ENCODE data around the gene ATP13A1.

ATP13A1 gene

DNA sequence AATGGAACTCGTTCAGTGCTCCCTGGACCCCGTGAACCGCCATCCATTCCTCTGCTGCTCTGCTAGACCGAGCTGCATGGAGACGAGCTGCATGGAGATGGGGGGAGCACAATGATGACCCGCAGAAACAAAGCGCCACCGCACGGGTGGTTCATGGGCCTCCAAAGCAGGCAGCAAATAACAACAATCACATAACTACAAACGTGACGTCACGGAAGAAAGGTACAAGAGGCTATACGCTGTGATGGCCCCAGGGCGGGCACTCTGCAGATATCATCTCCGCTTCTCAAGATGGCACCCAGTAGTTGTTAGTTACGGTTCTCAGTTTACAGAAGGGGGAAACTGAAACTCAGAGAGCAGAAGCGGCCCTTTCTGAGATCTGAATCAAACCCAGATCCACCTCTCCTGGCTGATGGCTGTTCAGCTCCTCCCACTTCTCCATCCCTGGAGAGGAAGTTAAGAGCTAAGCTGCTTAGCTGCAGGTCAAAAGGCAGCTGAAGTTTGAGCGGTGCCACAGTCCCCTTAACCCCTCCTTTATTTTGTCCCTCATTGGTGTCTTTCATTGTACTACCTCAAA lies 1.7 kb downstream of the ATP13A1 start:
- Histone ChIP-seq H3K27ac (ENCODE audit: low read length) (no peak overlapping the region), H3K27me3 (ENCODE audit: insufficient read depth, low read length) (no peaks in the 10 kb centered on the region), H3K4me1 (ENCODE audit: insufficient read depth, low read length) (peaks cover 8% of the 10 kb centered on the region; the same call in 1 of the 2 replicates), H3K4me3 (ENCODE audit: low read length) (peak overlapping the region; percentile 79), H3K9ac (ENCODE audit: low read depth, low read length) (no peak overlapping the region), H3K9me3 (ENCODE audit: insufficient read depth, low read depth, low read length) (no peaks in the 10 kb centered on the region), H3K36me3 (ENCODE audit: insufficient read depth, low read depth, low read length) (peaks cover 36% of the 10 kb centered on the region)

DNA sequence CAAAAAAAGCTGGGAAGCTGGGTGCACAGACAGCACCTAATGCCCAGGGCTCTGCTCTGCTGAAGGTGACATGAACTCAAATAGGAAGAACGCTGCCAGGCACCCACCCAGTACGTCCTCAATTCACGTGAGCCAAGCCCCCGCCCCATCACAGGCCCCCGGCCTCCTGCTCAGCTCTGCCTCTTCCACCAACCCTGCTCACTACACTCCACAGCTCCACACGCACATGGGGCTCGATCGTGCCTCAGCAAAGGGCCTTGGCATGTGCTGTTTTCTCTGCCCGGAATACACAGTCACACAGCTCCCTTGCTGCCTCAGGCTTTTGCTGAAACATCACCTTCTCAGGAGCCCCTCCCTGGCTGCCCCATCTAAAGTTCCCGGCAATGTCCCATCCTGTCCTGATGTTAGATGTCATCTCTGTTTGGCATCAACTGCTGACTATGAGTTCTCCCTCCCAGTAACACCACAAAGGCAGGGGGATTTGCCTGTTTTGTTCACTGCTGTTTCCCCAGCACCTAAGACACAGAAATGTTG lies 2.3 kb downstream of the ATP13A1 start:
- Histone ChIP-seq H3K27ac (ENCODE audit: low read length) (no peak overlapping the region), H3K4me1 (ENCODE audit: insufficient read depth, low read length) (peaks cover 8% of the 10 kb centered on the region; the same call in 1 of the 2 replicates), H3K9ac (ENCODE audit: low read depth, low read length) (no peak overlapping the region), H3K36me3 (ENCODE audit: insufficient read depth, low read depth, low read length) (peaks cover 42% of the 10 kb centered on the region), H3K4me3 (ENCODE audit: low read length) (0 out of 2 replicates have a peak overlapping the region, but pooled peaks have one; percentile 11), H3K27me3 (ENCODE audit: insufficient read depth, low read length) (no peaks in the 10 kb centered on the region), H3K9me3 (ENCODE audit: insufficient read depth, low read depth, low read length) (no peaks in the 10 kb centered on the region)

DNA sequence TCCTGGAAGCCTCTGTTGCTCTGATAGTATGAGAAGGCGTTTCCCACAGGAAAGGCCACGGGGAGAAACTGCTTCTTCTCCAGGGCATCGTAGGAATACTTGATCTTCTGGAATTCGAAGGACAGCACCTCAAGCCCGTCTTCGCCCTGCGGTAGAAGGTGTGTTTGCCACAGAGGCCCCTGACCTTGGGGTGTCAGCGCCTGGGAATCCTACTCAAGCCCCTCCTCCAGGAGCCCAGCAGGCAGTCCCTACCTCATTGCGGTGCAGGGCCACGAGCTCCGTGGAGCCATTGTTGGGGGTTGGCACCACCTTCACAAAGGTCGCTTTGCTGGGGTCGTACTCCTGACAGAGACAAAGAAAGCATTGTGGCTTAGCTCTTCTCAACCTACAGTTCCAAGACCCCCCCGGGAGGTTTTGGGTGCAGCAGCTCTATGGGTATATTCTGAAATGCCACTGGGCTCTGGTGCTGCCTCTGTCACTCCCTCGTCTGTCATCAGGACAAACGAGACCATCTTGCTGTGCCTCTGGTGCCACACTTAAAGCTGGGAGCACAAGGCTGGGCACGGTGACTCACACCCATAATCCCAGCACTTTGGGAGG lies 3.7 kb downstream of the ATP13A1 start:
- no peak overlapping the region for H3K27ac ChIP-seq (ENCODE audit: low read length)
- H3K9me3 ChIP-seq (ENCODE audit: insufficient read depth, low read depth, low read length): no peaks in the 10 kb centered on the region
- peaks cover 56% of the 10 kb centered on the region for H3K36me3 ChIP-seq (ENCODE audit: insufficient read depth, low read depth, low read length)
- no peak overlapping the region for H3K4me3 ChIP-seq (ENCODE audit: low read length)
- no peaks in the 10 kb centered on the region for H3K27me3 ChIP-seq (ENCODE audit: insufficient read depth, low read length)
- H3K9ac ChIP-seq (ENCODE audit: low read depth, low read length): no peak overlapping the region
- peaks cover 8% of the 10 kb centered on the region; the same call in 1 of the 2 replicates for H3K4me1 ChIP-seq (ENCODE audit: insufficient read depth, low read length)

DNA sequence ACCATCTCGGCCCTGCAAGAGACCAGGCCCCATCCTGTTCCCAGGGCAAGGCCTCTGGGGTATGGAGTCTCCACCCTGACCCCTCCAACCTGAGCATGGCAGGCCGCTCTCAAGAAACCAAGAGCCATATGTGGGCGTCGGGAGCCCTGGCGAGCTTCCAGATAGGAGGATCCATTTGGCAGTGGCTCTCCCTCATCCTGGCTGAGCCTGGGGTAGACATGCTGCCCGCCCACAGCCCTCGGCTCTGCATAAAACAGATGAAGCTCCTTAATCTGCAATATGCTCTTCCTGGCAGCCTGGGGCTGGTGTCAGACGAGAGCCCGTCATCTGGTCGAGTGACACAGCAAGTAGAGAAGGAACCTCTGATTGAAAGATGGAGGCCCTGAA lies 6.1 kb downstream of the ATP13A1 start:
- H3K27ac ChIP-seq (ENCODE audit: low read length): no peak overlapping the region
- H3K36me3 ChIP-seq (ENCODE audit: insufficient read depth, low read depth, low read length): peaks cover 80% of the 10 kb centered on the region
- peaks cover 5% of the 10 kb centered on the region; the same call in 1 of the 2 replicates for H3K4me1 ChIP-seq (ENCODE audit: insufficient read depth, low read length)
- no peak overlapping the region for H3K4me3 ChIP-seq (ENCODE audit: low read length)
- no peaks in the 10 kb centered on the region for H3K9me3 ChIP-seq (ENCODE audit: insufficient read depth, low read depth, low read length)
- H3K9ac ChIP-seq (ENCODE audit: low read depth, low read length): no peak overlapping the region
- no peaks in the 10 kb centered on the region for H3K27me3 ChIP-seq (ENCODE audit: insufficient read depth, low read length)

DNA sequence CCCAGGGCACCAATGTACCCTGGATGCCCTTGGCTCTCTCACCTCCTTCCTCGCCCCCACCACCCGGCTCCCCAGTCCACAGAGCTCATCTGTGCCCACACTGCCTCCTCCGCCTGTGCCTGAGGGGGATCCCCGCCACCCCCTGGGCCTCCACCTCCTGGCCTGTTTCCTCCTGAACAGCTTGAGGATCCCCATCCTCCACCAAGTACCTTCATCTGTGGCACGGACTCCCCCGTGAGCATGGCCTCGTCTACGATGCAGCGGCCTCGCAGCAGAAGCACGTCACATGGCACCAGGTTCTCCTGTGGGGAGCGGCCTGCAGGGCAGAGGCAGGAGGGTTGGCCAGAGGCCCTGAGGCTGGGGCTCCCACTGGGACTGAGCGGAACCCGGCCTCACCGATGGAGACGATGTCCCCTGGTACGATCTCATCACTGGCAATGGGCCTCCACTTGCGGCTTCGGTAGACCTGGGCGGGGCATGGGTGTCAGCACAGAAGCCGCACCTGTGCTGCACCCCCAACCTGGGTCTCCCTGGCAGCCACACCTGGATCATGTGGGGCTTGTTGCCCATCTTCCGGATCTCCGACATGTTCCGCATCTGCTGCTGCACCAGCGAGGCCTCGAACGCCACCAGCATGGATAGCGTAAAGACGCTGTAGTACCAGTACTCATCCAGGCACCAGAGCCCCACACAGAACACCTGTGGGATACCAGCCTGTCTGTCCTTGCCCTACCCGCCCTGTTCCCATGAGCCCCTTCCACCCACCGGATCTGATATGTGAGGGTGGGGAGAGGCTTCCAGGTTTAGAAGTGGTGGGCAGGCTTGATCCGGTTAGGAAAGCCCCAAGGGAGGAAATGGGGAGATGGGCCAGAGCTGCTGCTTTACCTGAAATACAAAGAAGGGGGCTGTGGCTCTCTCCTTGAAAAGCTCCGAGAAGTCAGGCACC lies 6.8 kb downstream of the ATP13A1 start:
- no peak overlapping the region for H3K4me3 ChIP-seq (ENCODE audit: low read length)
- no peaks in the 10 kb centered on the region for H3K27me3 ChIP-seq (ENCODE audit: insufficient read depth, low read length)
- H3K4me1 ChIP-seq (ENCODE audit: insufficient read depth, low read length): no peaks in the 10 kb centered on the region
- H3K9ac ChIP-seq (ENCODE audit: low read depth, low read length): no peak overlapping the region
- no peaks in the 10 kb centered on the region for H3K9me3 ChIP-seq (ENCODE audit: insufficient read depth, low read depth, low read length)
- H3K36me3 ChIP-seq (ENCODE audit: insufficient read depth, low read depth, low read length): peaks cover 86% of the 10 kb centered on the region
- no peak overlapping the region for H3K27ac ChIP-seq (ENCODE audit: low read length)

DNA sequence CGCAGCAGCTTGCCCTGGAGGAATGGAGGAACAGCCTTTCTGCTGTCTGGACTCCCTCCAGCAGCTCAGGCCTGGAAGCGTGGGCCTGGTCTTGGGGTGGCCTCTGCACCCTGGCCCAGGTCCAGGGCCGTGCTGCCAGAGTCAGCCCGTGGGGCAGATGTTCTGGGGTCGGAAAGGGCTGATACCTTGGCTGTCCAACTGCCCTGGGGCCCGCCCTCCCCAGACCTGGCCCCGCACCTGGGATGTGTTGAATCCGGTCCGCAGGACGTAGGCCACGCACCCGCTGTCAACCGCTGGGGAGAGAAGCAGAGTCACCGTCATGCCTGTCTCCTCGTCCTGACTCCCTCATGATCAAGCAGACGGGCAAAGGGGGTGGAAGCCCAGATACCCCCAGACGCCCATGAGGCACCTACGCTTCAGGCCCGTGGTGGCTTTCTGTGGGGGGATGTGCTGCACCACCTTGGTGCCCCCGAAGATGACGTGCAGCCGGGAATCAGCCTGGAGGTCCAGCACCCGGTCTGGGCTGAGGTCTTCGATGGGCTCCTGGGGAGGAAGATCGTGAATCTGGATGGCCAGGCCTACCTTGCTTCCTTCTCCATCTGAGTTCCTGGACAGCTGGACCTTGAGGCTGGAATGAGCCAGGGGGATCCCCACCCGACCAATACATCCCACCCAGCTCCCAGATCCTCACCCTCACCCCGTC lies 7.7 kb downstream of the ATP13A1 start:
- H3K9ac ChIP-seq (ENCODE audit: low read depth, low read length): no peak overlapping the region
- no peaks in the 10 kb centered on the region for H3K27me3 ChIP-seq (ENCODE audit: insufficient read depth, low read length)
- peaks cover 91% of the 10 kb centered on the region for H3K36me3 ChIP-seq (ENCODE audit: insufficient read depth, low read depth, low read length)
- no peak overlapping the region for H3K27ac ChIP-seq (ENCODE audit: low read length)
- H3K4me1 ChIP-seq (ENCODE audit: insufficient read depth, low read length): no peaks in the 10 kb centered on the region
- no peaks in the 10 kb centered on the region for H3K9me3 ChIP-seq (ENCODE audit: insufficient read depth, low read depth, low read length)
- H3K4me3 ChIP-seq (ENCODE audit: low read length): no peak overlapping the region

DNA sequence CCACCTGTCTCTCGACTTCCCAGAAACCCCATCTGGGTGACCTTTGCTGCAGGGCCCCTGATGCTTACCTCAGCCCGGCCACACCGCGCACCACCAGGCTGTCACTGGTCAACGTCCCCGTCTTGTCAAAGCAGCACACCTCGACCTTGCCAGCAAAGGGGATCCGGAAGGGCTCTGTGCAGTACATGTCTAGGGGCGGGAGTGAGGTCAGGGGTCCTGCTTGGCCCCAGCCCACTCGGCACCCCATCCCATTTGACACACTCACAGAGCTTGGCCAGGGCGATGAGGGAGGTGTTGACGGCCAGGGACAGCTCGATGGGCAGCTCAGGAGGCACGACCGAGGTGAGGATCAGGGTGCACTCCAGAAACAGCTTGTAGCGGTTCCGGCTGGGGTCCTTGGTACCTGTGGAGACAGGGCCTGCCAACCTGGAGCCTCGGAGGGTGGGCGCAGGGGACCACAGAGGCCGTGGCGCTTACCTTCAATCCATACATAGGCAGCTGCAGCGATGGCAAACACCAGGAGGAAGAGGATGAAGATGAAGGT lies 8.4 kb downstream of the ATP13A1 start:
- Histone ChIP-seq H3K4me3 (ENCODE audit: low read length) (no peak overlapping the region), H3K27me3 (ENCODE audit: insufficient read depth, low read length) (no peaks in the 10 kb centered on the region), H3K36me3 (ENCODE audit: insufficient read depth, low read depth, low read length) (peaks cover 98% of the 10 kb centered on the region), H3K9me3 (ENCODE audit: insufficient read depth, low read depth, low read length) (no peaks in the 10 kb centered on the region), H3K4me1 (ENCODE audit: insufficient read depth, low read length) (no peaks in the 10 kb centered on the region), H3K9ac (ENCODE audit: low read depth, low read length) (no peak overlapping the region), H3K27ac (ENCODE audit: low read length) (no peak overlapping the region)

DNA sequence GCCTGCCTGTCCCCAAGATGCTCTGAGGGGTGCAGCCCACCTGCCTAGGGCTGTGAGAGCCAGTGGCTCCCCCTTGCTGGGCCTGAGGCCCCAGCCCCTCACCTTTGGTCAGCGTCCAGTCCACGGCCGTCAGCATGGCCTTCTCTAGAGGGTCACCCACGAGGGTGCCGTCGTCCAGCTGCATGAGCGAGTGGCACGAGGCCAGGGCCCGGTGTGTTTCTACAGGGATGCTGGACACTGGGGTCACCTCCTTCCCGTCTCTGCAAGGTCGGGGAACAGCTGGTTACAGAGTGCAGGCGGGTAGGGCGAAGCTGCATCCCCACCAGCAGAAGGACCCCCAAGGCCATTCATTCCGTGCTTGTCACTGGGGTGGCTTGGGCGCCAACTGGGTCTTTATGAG lies 9.0 kb downstream of the ATP13A1 start:
- Histone ChIP-seq H3K27me3 (ENCODE audit: insufficient read depth, low read length) (no peaks in the 10 kb centered on the region), H3K36me3 (ENCODE audit: insufficient read depth, low read depth, low read length) (peaks cover 97% of the 10 kb centered on the region), H3K4me3 (ENCODE audit: low read length) (no peak overlapping the region), H3K9ac (ENCODE audit: low read depth, low read length) (no peak overlapping the region), H3K27ac (ENCODE audit: low read length) (no peak overlapping the region), H3K9me3 (ENCODE audit: insufficient read depth, low read depth, low read length) (no peaks in the 10 kb centered on the region), H3K4me1 (ENCODE audit: insufficient read depth, low read length) (no peaks in the 10 kb centered on the region)

DNA sequence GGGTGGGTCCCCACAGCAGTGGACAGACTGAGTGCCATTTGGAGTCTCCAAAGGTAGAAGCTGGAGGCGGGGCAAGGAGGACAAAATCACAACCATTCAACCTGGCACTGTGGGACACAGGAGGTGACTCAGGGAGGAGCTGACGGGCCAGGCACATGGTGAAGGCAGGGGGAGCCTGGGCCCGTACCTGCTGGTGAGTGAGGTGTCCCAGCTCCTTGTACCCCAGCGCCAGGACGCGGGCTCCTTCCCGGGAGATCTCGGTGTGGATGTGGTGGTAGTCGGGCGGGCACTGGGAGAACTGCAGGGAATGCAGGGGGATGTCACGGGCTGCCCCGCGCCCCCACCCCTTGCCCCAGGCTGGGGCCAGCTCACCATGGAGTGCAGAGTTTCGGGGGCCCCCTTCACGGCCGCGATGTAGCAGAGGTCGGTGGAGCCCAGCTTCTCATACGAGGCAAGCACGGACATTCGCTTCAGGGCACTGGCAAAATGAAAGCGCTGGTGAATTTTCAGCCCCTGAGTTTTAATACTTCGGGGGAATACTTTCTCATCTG lies 9.8 kb downstream of the ATP13A1 start:
- Histone ChIP-seq H3K27me3 (ENCODE audit: insufficient read depth, low read length) (no peaks in the 10 kb centered on the region), H3K36me3 (ENCODE audit: insufficient read depth, low read depth, low read length) (peaks cover 97% of the 10 kb centered on the region), H3K4me3 (ENCODE audit: low read length) (no peak overlapping the region), H3K27ac (ENCODE audit: low read length) (no peak overlapping the region), H3K4me1 (ENCODE audit: insufficient read depth, low read length) (no peaks in the 10 kb centered on the region), H3K9me3 (ENCODE audit: insufficient read depth, low read depth, low read length) (no peaks in the 10 kb centered on the region), H3K9ac (ENCODE audit: low read depth, low read length) (no peak overlapping the region)

DNA sequence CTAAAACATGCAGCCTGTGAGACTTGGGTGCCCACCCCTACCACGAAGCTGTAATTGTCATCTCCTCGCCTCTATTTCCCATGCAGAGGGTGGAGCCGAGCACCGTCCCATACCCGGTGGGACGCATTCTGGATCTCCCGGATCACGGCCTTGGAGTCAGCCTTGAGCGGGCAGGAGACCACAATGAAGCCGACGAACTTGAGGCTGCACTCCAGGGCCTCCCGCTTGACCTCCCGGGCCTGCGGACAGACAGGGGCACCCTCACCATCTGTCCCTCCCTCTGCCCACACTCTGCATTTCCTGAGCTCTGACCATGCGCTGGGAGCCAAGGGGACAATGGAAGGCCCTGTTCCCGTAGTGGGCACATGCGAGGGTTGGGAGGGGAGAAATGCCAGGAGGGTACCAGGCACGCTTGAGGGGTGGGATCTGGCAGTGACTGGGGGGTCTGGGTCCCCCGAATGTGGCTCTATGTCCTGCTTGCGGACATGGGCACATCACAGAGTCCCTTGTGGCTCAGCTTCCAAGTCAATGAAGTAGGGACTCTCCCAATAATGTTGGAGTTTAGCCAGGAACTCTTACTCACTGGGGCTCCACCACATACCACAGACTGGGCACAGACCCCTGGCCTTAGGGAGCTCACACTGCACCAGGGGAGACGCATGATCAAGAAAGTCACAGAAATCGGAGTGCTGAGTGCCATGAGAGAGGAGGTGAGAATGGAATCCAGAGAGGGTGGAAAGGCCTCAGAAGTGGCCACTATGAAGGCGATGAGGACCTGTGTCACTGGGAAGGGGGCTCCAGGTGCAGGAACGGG lies 10.8 kb downstream of the ATP13A1 start:
- Histone ChIP-seq H3K27me3 (ENCODE audit: insufficient read depth, low read length) (no peaks in the 10 kb centered on the region), H3K4me1 (ENCODE audit: insufficient read depth, low read length) (no peaks in the 10 kb centered on the region), H3K4me3 (ENCODE audit: low read length) (no peak overlapping the region), H3K9ac (ENCODE audit: low read depth, low read length) (no peak overlapping the region), H3K9me3 (ENCODE audit: insufficient read depth, low read depth, low read length) (no peaks in the 10 kb centered on the region), H3K36me3 (ENCODE audit: insufficient read depth, low read depth, low read length) (peaks cover 97% of the 10 kb centered on the region), H3K27ac (ENCODE audit: low read length) (no peak overlapping the region)

Measured in iPS-20b (cell line).